Testis (tissue), 2 donors: ENCODE data around the gene RRAD.

Source experiments
- POLR2A ChIP-seq: fragments of 450-650 bp; IDR thresholded peaks from one replicate; pipeline ENCODE4 v1.6.1; 2017; ENCODE audit warnings: antibody characterized with exemption, mild to moderate bottlenecking, moderate library complexity
- TF ChIP-seq, protein P1 (sequence below), 3 experiments: fragments of 450-650 bp in 2 of 3; fragments of 200-600 bp in 1 of 3; sonication (generic) in 1 of 3; IDR thresholded peaks; one replicate each; pipeline ENCODE4 v1.5.1; 2016 to 2019; ENCODE audit warnings: antibody characterized with exemption in 3 of 3, mild to moderate bottlenecking in 2 of 3, moderate library complexity in 1 of 3

GRCh38 chr16:66882702-66883101, 42.6 kb downstream of the RRAD start:
- TF ChIP-seq, protein P1, sequence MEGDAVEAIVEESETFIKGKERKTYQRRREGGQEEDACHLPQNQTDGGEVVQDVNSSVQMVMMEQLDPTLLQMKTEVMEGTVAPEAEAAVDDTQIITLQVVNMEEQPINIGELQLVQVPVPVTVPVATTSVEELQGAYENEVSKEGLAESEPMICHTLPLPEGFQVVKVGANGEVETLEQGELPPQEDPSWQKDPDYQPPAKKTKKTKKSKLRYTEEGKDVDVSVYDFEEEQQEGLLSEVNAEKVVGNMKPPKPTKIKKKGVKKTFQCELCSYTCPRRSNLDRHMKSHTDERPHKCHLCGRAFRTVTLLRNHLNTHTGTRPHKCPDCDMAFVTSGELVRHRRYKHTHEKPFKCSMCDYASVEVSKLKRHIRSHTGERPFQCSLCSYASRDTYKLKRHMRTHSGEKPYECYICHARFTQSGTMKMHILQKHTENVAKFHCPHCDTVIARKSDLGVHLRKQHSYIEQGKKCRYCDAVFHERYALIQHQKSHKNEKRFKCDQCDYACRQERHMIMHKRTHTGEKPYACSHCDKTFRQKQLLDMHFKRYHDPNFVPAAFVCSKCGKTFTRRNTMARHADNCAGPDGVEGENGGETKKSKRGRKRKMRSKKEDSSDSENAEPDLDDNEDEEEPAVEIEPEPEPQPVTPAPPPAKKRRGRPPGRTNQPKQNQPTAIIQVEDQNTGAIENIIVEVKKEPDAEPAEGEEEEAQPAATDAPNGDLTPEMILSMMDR (IDR thresholded peaks at IDR 0.05): no peak
- no peak for TF ChIP-seq POLR2A
